GM12874 (cell line): Measurements from ENCODE around the gene PIGK.

ENCODE experiments used
- CTCF ChIP-seq: IDR thresholded peaks from 2 replicates; pipeline ENCODE4 v1.5.1; 2011; ENCODE audit warnings: low read depth, mild to moderate bottlenecking, control low read depth, low read length, moderate library complexity; ENCODE audit not compliant: insufficient read depth

Gene PIGK

GRCh38 chr1:77219166-77219887, at the start of gene PIGK:
PIGK (minus strand) TSS chr1:77219430; CDS start chr1:77219402, 28 bp downstream.
- no peak for TF ChIP-seq CTCF

GRCh38 chr1:77267035-77267434, 47.8 kb upstream of the PIGK start:
- TF ChIP-seq CTCF = no peak

- no peak for TF ChIP-seq CTCF
These were observed 46.0 kb upstream of the PIGK start for GRCh38 chr1:77265180-77265579.

GRCh38 chr1:77263708-77264107, 44.5 kb upstream of the PIGK start:
- TF ChIP-seq CTCF = no peak

- no peak for TF ChIP-seq CTCF
These were observed 34.0 kb upstream of the PIGK start for GRCh38 chr1:77253211-77253610.

- TF ChIP-seq CTCF = no peak
These were observed 30.9 kb upstream of the PIGK start for GRCh38 chr1:77250126-77250525.

- TF ChIP-seq CTCF = no peak
These were observed 26.6 kb upstream of the PIGK start for GRCh38 chr1:77245830-77246229.
